ENCODE measurements around the gene TXNL4A. TPM values are rescaled to one million over a fixed set of nuclear protein-coding genes. Genes with fewer than 3 reads are reported as not detected.
A peak's percentile ranks its signal among the peaks of the same experiment; 100 is the strongest.

Gene TXNL4A
- total RNA-seq, 1 donor from 2014 or later, result 77.1 TPM

DNA sequence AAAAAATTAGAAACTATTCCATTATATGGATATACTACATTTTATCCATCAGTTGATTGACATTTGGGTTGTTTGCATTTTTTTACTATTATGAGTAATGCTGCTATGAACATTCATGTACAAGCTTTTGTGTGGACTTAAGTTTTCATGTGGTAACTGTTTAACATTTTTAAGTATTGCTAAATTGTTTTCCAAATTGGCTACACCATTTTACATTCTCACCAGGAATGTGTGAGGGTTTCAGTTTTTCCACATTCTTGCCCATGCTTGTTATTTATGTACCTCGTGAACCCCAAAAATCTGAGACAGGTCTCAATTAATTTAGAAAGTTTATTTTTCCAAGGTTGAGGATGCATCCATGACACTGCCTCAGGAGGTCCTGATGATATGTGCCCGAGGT lies 3.1 kb upstream of the TXNL4A start:
- no peak for ATAC-seq

DNA sequence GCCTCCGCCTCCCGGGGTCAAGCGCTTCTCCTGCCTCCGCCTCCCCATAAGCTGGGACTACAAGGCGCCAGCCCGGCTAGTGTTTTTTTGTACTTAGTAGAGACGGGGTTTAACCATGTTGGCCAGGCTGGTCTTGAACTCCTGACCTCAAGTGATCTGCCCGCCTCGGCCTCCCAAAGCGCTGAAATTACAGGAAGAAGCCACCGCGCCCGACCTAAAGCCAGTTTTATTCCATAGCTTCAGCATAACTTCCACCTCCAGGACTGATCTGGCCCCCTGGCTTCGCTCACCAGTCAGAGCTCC lies 783 bp upstream of the TXNL4A start:
- ATAC-seq, result no peak

DNA sequence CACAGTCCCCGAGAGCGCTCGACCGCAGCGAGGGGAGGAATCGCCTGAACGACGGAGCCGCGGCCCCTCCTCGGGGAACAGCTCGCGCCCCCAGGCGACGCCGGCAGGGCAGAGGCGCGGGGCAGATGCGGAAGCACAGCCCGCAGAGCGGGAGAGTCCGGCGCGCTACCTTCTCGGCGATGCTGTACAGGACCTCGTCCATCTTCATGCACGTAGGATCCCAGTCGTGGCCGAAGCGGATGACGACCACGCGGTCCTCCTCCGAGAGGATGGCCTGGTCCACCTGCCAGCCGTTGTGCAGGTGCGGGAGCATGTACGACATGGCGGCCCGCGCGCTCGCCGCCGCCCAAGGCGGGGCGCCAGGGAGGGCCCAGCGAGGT lies 302 bp downstream of the TXNL4A start:
- ATAC-seq, result peak; percentile 65

DNA sequence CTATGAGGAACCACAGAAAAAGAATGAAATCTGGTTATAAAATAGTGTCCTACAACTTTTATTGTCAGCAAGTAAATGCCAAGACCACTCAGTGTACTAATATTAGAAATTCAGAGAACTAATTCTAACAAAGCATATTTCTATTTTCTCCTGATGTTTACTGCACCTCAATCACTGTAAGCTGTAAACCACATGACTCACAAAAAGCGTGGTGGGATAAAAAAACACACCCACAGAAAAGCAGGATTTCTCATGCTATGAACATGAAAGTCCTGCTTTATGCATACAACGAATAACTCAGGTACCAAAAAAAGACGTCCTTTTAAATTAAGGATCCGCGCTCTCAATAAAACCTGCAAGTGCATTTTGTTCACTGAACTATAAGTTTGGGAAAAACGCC lies 797 bp downstream of the TXNL4A start:
- no peak for ATAC-seq

DNA sequence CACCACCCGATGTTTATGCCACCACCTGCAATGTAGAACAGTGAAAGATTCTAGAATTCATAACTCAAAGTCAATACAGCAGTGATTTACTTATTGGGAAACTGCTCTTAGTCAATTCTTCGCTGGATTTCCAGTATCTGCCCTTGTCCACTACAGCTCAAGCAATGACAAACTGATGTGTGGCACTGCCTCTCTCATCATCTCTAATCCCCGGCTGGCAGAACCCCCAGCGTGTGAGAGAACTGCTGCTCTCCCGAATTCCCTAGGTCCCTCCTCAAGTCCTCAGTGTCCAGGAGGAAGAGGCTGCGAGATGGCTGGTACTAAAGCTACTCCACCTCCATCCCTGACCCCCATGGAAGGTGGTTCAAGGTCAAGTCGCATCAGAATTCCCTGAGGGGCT lies 1.6 kb downstream of the TXNL4A start:
- no peak for ATAC-seq

DNA sequence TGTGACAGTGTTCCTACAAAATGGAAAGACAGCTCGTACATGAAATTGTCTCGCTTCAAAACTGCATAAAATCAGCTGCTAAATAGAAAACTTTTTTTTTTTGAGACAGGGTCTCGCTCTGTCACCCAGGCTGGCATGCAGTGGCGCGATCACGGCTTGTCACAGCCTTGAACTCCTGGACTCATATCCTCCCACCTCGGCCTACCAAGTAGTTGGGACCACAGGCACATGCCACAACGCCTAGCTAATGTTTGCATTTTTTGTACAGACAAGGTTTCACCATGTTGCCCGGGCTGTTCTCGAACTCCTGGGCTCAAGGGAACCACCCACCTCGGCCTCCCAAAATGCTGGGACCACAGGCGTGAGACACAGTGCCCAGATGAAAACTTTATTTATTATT lies 3.2 kb downstream of the TXNL4A start:
- ATAC-seq, result no peak

DNA sequence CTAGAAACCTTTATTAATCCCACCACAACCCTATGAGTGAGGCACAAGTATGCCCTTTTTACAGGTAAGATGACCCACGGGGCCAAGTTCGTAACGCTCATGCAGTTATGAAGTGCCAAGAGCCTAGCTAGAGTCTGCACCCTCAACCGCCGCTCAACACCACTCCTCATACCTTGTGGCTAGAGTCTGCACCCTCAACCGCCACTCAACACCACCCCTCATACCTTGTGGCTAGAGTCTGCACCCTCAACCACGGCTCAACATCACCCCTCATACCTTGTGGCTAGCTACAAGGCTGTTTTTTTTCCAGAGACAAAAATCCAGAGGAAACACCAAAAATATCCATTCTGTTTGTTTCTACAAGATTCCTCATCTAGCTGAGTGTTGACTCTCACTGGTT lies 4.6 kb downstream of the TXNL4A start:
- no peak for ATAC-seq

DNA sequence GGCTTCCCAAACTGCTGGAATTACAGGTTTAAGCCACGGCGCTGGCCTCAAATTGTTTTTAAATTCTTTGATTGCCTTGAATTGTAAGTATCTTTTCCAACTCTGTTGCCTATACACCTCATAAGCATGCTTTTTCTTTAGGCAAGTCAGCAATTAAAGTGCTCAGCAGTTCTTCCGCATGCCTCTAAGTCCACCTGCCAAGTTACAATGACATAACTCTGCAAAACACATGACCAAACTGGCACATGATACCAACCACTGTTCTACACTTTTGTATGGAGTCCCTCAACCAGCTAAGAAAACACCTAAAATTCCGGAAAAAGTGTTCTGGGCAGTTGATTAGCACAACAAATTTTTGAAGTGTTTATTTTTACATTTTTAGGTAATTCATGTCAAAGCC lies 5.1 kb downstream of the TXNL4A start:
- ATAC-seq, result peak; percentile 65

DNA sequence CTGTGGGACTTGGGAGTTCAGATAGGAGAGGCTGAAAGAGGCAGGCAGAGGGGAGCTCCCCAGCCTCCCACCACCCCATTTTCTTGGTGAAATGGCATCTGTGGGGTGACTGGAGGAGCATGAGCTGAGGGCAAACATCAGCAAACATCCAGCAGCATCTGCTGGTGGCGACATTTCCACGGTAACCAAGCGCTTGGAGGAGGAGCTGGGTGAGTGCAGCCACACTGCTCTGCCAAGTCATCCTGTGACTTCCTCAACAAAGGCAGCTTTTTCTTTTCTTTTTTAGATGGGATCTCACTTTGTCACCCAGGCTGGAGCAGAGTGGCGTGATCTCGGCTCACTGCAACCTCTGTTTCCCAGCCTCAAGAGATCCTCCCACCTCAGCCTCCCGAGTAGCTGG lies 5.6 kb downstream of the TXNL4A start:
- no peak for ATAC-seq

DNA sequence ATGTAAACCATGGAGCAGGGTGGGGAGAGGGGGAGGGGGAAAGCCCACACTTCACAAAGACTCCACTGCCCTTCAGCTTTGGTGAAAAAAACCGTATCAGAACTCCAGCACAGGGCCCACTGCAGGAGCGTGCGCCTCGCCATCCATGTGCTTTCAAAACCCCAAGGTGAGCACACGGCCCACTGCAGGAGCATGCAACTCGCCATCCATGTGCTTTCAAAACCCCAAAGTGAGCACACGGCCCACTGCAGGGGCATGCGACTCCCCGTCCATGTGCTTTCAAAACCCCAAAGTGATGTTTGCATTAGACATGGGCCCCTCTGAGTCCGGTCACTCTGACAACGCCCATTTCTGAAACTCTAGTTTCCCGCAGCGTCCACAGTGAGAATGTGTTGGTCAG lies 7.8 kb downstream of the TXNL4A start:
- no peak for ATAC-seq

DNA sequence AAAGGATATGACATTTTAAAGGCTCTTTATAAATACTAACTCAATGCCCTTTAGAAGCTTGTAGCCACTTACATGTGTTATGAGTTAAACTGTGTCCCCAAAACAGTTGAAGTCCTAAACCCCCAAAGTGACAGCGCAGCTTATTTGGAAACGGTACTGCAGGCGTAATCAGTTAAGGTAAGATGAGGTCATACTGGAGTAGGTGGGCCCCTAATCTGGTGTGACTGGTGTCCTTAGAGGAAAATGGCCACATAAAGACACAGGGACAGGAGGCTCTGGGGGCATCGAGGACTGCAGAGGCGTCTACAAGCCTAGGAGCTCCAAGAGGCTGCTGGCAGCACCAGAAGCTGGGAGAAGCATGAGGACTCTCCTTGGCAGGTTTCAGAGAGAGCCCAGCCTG lies 8.5 kb downstream of the TXNL4A start:
- no peak for ATAC-seq

DNA sequence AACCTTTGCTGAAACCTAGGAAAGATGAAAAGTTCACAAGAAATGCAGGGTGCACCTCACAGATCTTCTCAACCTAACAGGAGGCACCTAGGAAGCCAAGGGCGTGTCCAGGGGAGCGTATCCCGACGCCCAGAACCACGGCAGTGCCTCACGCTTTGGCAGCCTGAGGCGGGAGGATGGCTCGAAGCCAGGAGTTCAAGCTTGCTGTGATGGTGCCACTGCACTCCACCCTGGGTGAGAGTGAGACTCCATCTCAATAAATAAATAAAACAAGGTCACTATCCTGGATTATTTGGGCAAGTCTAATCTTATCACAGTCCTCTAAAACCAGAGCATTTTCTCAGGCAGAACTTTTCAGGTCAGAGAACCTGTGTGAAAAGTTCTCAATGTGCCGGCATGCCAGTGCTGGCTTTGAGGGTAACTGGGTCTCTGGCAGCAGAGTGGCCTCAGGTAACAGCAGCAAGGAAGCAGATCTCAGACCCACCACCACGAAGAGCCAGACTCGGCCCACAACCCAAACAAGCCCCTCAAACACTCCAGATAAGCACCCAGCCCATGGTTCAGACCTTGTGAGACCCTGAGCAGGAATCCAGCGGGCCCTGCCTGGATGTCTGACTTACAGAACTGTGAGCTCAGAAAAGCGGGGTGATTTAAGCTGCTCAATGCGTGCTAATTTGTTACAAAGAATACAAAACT lies 12.2 kb downstream of the TXNL4A start:
- ATAC-seq, result peak; percentile 90

DNA sequence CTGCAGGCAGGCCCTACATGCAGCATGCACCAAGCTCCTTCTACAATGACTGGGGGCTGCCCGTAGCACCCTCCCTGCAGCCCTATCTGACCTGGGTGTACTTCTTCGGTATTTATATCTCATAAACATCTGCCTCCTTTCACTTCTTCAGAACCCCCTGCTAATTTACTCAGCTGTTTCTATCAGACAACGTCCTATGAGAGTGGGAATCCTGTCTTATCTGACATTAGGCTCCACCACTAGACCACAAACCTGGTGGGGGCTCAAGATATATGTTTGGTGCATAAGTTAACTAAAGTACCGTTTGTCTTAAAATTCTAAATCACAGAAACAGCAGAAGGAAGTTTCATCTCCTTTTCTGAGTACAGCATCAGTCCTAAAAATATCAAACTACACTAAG lies 13.3 kb downstream of the TXNL4A start:
- no peak for ATAC-seq

DNA sequence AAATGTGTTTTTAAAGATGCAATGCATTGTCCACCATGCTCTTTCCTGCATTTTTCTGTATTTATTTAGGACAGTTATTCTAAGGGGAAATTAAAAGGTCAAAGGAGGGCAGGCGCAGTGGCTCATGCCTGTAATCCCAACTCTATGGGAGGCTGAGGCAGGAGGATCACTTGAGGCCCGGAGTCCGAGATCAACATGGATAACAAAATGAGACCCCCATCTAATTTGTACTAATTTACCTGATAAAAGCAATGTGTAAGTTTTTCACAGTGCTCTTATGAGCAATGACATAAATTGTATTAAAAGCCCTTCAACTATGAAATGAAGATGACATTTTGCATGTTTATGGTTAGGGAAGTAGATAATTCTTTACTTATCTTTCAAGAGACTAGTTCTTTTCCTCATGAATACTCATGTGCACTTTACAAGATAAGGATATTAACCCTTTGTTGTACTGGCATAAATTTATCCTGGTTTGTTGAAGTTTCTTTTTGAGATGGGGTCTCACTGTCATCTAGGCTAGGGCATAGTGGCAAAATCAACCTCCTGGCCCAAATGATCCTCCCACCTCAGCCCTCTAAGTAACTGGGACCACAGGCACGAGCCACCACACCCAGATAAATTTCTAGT lies 14.2 kb downstream of the TXNL4A start:
- ATAC-seq, result no peak

DNA sequence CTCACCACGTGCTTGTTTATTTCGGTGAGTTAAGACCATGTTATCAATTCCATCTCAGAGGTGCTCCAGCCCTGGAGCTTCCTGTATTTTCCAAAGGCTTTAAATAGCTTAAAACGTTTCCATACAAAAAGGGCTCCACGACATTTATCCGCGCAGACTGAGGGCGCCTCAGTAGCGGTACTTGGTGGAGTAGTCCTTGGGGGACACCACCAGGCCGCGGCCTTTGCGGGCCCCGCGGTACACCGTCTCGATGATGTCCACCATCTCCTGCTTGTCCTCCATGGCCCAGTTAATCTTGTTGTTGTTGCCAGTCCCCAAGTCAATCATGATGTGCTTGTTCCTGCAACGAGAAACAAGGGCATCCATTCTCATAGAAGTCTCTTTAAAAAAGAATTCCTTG lies 14.8 kb downstream of the TXNL4A start:
- ATAC-seq, result no peak

DNA sequence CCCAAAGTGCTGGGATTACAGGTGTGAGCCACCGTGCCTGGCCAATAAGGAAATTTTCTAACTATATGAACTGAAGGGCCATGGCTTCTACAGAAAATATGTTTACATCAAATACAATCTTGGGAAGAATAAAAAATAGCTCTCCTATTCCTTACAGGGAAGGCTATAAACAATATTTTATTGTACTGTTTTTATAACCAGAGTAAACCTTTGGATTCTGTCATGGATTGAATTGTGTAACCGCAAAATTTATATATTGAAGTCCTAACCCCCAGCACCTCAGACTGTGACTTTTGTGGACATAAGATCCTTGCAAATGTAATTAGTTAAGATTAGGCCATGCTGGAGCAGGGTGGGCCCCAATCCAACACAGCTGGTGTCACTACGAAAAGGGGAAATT lies 15.6 kb downstream of the TXNL4A start:
- no peak for ATAC-seq

DNA sequence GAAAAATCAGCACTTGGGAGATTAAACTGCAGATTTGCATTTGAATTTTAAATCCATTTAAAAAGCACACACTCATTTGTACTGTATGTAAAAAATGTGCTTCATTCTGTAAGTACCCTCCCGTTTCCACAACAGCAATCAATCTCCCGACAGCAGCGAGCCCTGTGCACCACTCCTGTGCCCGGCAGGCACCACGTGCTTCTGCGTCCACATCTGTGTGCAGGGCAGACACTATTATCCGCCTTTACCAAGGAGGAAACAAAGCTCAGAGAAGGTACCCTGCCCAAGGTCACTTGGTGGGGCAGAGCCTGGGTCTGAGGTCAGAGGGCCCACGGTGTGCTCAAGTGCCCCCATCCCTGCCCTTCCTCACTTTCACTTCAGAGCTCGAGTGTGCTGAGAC lies 16.4 kb downstream of the TXNL4A start:
- no peak for ATAC-seq

DNA sequence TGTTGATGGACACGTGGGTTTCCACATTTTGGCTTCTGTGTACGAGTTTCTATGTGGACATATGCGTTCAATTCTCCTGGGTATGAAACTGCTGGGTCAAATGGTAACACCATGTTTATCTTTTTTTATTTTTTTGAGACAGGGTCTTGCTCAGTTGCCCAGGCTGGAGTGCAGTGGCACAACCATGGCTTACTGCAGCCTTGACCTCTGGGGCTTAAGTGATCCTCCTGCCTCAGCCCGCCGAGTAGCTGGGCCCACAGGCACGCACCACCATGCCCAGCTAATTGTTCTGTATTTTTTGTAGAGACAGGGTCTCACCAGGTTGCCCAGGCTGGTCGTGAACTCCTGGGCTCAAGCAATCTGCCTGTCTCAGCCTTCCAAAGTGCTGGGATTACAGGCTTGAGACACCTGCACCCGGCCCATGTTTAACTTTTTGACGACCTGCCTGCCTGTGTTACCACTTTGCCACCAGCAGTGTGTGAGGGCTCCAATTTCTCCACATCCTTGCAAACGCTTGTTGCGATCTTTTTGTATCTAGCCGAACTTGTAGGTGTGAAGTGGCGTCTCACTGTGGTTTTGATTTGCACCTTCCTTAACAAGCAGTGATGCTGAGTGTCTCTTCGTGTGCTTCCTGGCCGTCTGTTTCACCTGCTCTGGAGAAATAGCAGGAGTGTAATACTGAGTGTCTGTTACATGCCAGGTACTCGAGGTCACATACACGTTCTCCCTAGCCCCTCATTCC lies 17.0 kb downstream of the TXNL4A start:
- no peak for ATAC-seq

DNA sequence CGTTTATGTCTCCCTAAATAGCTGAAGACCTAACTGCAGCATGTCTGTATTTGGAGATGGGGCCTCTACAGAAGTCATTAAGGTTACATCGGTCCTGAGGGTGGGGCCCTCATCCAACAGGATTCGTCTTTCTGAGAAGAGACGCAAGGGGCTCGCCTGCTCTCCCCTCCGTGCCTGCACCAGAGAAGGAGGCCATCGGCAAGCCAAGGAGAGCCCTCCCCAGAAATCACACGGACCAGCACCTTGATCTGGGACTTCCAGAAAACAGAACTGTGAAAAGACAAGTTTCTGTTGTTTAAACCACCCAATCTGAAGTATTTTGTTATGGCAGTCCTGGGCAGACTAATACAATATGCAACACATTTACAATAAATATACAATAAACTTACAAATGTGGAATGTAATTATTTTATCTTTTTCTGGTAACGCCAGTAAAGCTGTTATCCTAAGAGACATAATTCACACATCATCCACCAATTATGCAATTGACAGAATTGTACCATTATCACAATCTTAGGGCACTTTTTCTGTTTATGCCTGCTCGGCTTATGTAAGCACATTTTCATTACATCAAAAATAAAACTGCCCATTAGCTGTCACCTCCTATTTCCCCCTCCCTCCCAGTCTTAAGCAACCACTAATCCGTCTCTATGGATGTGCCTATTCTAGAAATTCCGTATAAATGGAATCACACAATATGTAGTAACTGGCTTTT lies 17.8 kb downstream of the TXNL4A start:
- ATAC-seq, result no peak

DNA sequence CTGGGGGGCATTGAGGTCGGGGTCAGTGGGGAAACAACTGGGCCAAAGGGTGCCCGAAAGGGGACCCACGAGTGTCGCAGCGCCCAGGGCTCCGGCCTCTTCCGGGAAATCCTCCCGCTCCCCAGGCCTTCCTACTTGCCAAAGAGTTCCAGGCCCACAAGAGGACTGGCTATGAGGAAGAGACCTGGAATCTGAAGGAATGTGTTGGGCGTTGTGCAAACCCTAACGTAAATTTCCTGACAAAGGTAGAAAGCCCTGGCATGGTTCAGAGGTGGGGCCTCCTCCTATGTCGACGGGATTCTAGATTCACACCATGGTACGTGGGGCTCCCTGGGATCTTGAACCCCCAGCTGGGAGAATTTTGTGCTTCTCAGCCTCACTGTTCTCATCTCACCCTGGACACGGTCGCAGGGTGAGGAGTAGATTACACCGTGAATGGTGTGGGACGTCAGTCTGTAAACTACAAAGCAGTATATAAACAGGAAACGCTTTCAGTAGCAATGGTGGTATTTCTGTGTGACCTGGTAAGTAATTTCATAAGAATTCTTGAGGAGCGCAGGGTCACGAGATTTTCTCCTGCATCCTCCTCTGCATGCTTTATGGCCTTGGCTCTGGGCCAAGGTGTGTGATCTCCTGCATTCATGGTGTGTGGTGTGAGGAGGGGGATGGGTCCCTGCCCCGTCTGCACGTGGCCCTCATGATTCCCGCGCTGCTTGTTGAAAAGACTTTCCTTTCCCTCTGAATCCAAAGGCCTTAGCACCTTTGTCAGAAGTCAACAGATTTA lies 23.1 kb downstream of the TXNL4A start:
- ATAC-seq, result peak; percentile 41

DNA sequence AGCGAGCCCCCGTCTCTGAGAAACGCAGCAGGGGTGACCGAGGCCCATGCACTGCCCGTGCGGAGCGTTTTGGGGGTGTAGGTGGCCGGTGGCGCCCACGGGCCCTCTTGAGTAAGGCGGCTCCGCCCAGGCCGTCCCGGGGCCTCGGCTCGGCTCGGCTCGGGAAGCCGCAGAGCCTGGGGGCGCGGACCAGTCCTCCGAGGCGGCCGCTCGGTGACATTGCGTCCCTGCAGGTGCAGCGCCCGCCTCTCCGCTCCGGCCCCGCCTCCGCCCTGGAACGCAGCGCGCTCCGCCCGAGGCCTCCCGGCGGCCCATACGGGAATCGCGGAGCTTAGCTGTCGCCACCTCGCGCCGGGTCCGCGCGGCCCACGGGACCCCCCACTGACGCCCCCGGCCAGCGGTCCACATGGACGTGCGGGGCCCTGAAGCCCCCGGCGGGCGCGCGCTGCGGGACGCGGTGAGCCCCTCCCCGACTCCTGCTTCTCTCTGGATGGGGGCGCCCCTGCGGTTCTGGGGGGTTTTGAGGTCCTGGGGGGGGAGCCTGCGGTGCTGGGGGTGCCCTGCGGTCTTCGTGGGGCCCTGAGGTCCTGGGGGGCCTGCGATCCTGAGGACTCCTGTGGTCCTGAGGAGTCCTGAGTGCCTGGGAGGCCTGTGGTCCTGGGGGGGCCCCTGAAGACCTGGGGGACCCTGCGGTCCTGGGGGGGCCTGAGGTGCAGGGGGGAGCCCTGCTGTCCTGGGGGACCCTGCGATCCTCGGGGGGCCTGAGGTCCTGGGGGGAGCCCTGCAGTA lies 23.8 kb downstream of the TXNL4A start, which contains the start of gene HSBP1L1:
HSBP1L1 (plus strand) TSS at position 314 of the 789 bp plus-strand sequence; CDS start at position 407, 93 bp downstream.
- ATAC-seq, result peak; percentile 73
